Muscle layer of colon (tissue), 2 donors: Measurements from ENCODE around the gene ESAM.

Experiments
- H3K27ac ChIP-seq: one replicate; pipeline ENCODE4 v1.7.0; 2013; ENCODE audit warnings: low read depth, mild to moderate bottlenecking, low read length, moderate library complexity
- H3K27me3 ChIP-seq, 2 donors: one replicate each; pipeline ENCODE4 v1.7.0; 2013; ENCODE audit warnings: low read length in 2 of 2, mild to moderate bottlenecking in 2 of 2; ENCODE audit not compliant: insufficient read depth in 2 of 2, control insufficient read depth in 1 of 2
- H3K36me3 ChIP-seq: one replicate; pipeline ENCODE4 v1.7.0; 2013; ENCODE audit warnings: mild to moderate bottlenecking, low read length; ENCODE audit not compliant: insufficient read depth
- H3K4me1 ChIP-seq: one replicate; pipeline ENCODE4 v1.7.0; 2013; ENCODE audit warnings: mild to moderate bottlenecking, low read length; ENCODE audit not compliant: insufficient read depth
- H3K4me3 ChIP-seq, 2 donors: one replicate each; pipeline ENCODE4 v1.7.0; 2013; ENCODE audit warnings: low read length in 2 of 2, low read depth in 1 of 2, mild to moderate bottlenecking in 1 of 2, moderate library complexity in 1 of 2
- H3K9ac ChIP-seq: one replicate; pipeline ENCODE4 v1.7.0; 2013; ENCODE audit warnings: low read length
- H3K9me3 ChIP-seq: one replicate; pipeline ENCODE4 v1.7.0; 2013; ENCODE audit warnings: mild to moderate bottlenecking, low read length
- donor health status: abdominal sarcoma.
- donor health status: Adenocarcinoma of cecum.

The ESAM gene

DNA sequence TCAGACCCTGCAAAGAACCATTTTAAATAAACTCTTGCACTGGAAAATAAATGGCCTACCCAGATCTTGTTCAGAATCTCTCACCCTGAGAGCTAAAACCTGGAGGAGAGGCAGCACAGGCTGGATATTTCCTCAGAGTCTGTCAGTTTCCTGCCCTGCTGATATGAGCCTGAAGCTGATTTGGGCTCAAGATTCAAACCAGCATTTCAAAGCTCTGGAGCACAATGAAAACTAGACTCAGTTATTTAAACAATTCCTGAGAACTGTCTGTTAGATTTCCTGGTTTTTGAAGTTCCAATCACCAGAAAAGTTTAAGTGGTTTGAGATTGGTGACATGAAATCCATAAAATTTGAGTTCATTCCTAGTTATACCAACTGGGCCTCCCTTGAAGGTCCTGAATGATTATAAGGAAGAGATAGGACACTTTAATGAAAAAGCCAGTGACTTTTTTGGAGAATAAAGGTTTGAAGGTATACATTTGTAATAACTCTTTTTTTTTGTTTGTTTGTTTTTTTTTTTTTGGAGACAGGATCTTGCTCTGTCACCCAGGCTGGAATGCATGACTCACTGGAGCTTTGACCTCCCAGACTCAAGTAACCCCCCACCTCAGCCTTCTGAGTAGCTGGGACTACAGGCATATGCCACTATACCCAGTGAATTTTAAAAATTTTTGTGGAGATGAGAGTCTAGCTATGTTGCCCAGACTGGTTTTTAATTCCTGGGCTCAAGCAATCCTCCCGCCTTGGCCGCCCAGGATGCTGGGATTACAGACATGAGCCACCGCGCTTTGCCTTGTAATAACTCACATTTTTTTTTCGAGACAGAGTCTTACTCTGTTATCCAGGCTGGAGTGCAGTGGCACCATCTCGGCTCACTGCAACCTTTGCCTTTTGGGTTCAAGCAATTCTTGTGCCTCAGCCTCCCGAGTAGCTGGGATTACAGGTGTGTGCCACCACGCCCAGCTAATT is 8.0 kb upstream of the ESAM start:
- H3K4me3 ChIP-seq, result no peak overlapping the region
- peaks cover 46% of the 10 kb centered on the region for H3K36me3 ChIP-seq
- no peaks in the 10 kb centered on the region for H3K27me3 ChIP-seq
- no peak overlapping the region for H3K9ac ChIP-seq
- no peak overlapping the region for H3K27ac ChIP-seq
- no peaks in the 10 kb centered on the region for H3K4me1 ChIP-seq
- no peaks in the 10 kb centered on the region for H3K9me3 ChIP-seq

- peaks cover 46% of the 10 kb centered on the region for H3K36me3 ChIP-seq
- H3K9ac ChIP-seq, result no peak overlapping the region
- H3K4me3 ChIP-seq, result no peak overlapping the region
- H3K27me3 ChIP-seq, result no peaks in the 10 kb centered on the region
- no peaks in the 10 kb centered on the region for H3K4me1 ChIP-seq
- no peak overlapping the region for H3K27ac ChIP-seq
- no peaks in the 10 kb centered on the region for H3K9me3 ChIP-seq
Measured at GRCh38 chr11:124768914-124769313, 6.8 kb upstream of the ESAM start.

DNA sequence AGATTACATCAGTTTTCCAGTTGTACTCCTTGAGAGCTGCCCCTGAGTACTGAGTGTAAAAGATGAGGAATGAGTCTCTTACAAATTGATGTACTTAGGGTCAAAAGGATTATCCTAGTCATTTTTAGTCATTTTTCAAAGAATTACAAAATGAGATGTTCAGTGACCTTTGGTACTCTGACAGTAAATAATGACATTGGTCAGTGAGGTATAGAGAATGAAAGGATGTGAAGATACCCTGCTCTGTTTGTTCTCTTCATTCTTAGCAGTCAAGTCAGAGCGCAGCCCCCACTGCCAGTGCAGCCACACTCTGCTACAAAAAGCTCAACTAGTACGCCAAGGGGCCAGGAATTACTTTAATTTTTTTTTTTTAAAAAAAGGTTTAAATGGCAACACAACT is 4.1 kb upstream of the ESAM start:
- Histone ChIP-seq H3K9ac (no peak overlapping the region), H3K27ac (no peak overlapping the region)

GRCh38 chr11:124763156-124763947 is 1.3 kb upstream of the ESAM start:
- H3K27ac ChIP-seq, result no peak overlapping the region
- H3K36me3 ChIP-seq, result peaks cover 8% of the 10 kb centered on the region
- H3K9me3 ChIP-seq, result no peaks in the 10 kb centered on the region
- peaks cover 35% of the 10 kb centered on the region for H3K4me1 ChIP-seq
- H3K4me3 ChIP-seq, result peak overlapping the region; percentile 29 to 65
- no peak overlapping the region for H3K9ac ChIP-seq
- H3K27me3 ChIP-seq, result peaks cover 43 to 46% of the 10 kb centered on the region in 2 donors

More for the DNA sequence above, 4.1 kb upstream of the ESAM start:
- no peaks in the 10 kb centered on the region for H3K9me3 ChIP-seq
- H3K27me3 ChIP-seq, result peaks cover 15 to 19% of the 10 kb centered on the region in 2 donors
- H3K4me3 ChIP-seq, result no peak overlapping the region
- peaks cover 28% of the 10 kb centered on the region for H3K36me3 ChIP-seq
- peaks cover 16% of the 10 kb centered on the region for H3K4me1 ChIP-seq

GRCh38 chr11:124762624-124763155 is 600 bp upstream of the ESAM start:
- peaks cover 49 to 53% of the 10 kb centered on the region in 2 donors for H3K27me3 ChIP-seq
- H3K36me3 ChIP-seq, result peaks cover 5% of the 10 kb centered on the region
- H3K4me1 ChIP-seq, result peaks cover 35% of the 10 kb centered on the region
- peak overlapping the region; percentile 29 to 65 for H3K4me3 ChIP-seq
- no peak overlapping the region for H3K9ac ChIP-seq
- no peaks in the 10 kb centered on the region for H3K9me3 ChIP-seq
- no peak overlapping the region for H3K27ac ChIP-seq

GRCh38 chr11:124761301-124762104 is 587 bp downstream of the ESAM start:
- no peak overlapping the region for H3K27ac ChIP-seq
- H3K9ac ChIP-seq, result no peak overlapping the region
- H3K9me3 ChIP-seq, result no peaks in the 10 kb centered on the region
- peaks cover 56 to 64% of the 10 kb centered on the region in 2 donors for H3K27me3 ChIP-seq
- H3K4me1 ChIP-seq, result peaks cover 35% of the 10 kb centered on the region
- no peaks in the 10 kb centered on the region for H3K36me3 ChIP-seq
- H3K4me3 ChIP-seq, result no peak overlapping the region

DNA sequence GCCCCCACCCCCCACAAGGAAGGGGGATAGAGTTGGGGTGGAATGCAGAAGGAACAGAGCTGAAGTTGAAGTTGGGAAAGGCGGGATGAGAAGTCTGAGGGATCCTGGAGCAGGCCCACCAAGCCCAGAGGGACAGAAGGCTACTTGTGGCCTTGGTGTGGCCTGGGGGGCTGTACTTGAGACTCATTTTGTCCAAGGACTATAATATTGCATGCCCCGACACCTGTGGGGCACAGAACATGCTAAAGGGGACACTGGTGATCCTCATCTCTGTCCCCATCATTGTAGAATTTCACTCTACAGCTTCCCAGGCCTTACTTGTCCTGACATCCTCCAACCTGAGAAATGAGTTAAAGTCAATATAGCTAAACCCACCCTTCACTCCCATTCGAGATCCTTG is 1.3 kb downstream of the ESAM start:
- Histone ChIP-seq H3K4me3 (peak overlapping the region in 1 of 2 donors; percentile 13), H3K9ac (no peak overlapping the region), H3K27me3 (peaks cover 59 to 70% of the 10 kb centered on the region in 2 donors), H3K9me3 (no peaks in the 10 kb centered on the region), H3K36me3 (no peaks in the 10 kb centered on the region), H3K27ac (no peak overlapping the region), H3K4me1 (peaks cover 35% of the 10 kb centered on the region)

DNA sequence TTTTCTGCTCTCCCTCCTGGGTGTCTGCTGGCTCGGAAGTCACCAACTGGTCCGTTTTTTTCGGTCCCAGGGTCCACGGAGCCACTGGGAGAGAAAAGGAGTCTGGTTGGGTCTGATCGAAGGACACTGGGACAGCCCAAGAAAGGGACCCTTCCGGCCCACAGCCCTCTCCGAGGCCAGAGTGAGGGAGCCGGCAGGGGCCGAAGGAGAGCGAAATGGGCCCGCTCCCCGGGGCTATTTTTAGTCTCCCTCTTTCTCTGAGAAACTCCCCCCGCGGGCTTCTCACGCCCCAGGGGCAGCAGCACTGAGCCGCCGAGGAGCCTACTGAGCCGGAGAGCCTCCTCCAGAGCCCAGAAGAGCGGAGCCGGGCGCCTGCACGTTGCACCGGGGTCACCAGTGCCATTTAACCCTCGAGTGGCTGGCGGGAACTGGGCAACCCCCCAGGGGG is 1.9 kb downstream of the ESAM start:
- Histone ChIP-seq H3K9ac (no peak overlapping the region), H3K9me3 (no peaks in the 10 kb centered on the region), H3K4me3 (peak overlapping the region in 1 of 2 donors; percentile 13), H3K27ac (no peak overlapping the region), H3K36me3 (no peaks in the 10 kb centered on the region), H3K27me3 (peaks cover 59 to 70% of the 10 kb centered on the region in 2 donors), H3K4me1 (peaks cover 35% of the 10 kb centered on the region)

GRCh38 chr11:124759266-124760204 is 2.6 kb downstream of the ESAM start:
- H3K27ac ChIP-seq, result peak overlapping the region; percentile 23
- peak overlapping the region in 1 of 2 donors; percentile 13 for H3K4me3 ChIP-seq
- H3K27me3 ChIP-seq, result peaks cover 59 to 70% of the 10 kb centered on the region in 2 donors
- H3K4me1 ChIP-seq, result peaks cover 35% of the 10 kb centered on the region
- H3K36me3 ChIP-seq, result no peaks in the 10 kb centered on the region
- H3K9me3 ChIP-seq, result no peaks in the 10 kb centered on the region
- no peak overlapping the region for H3K9ac ChIP-seq
